IMR-90 (cell line): Measurements from ENCODE around the gene ZNF597. TPM values are rescaled to one million over a fixed set of nuclear protein-coding genes. Genes with fewer than 3 reads are reported as not detected.

Source experiments
- ATAC-seq: fragments of 200-7000 bp; cut with Tn5 transposase; 2 replicates; pipeline ENCODE4 v1.9.1; 2020; ENCODE audit warnings: low read depth, mild to moderate bottlenecking, moderate library complexity
- BruUV-seq: library from RNA; stranded (reverse); fragments of 400-500 nt; replicated peaks from 2 replicates; lab custom pipeline; 2021; lab: Mats Ljungman, UMichigan
- CTCF ChIA-PET: fragments of 300-600 bp; formaldehyde crosslinking; extraction: SDS; loops from one replicate; lab custom pipeline; 2021; ENCODE audit warnings: antibody characterized with exemption; lab: Yijun Ruan, JAX
- POLR2A ChIA-PET: fragments of 300-600 bp; sonication (Branson Sonifier 250); formaldehyde crosslinking; loops from one replicate; lab custom pipeline; 2022; ENCODE audit warnings: antibody characterized with exemption; ENCODE audit not compliant: unreplicated experiment; lab: Charles Lee
- DNase-seq: peaks from one replicate; pipeline ENCODE4 v3.0.0; 2013
- H2AFZ ChIP-seq: replicated peaks from 2 replicates; pipeline ENCODE3; 2013; ENCODE audit warnings: low read length, mild to moderate bottlenecking; ENCODE audit not compliant: poor library complexity
- H2AK5ac ChIP-seq: 2 replicates; pipeline ENCODE4 v1.6.1; 2013; ENCODE audit warnings: low read depth, low read length, inconsistent platforms
- H2AK9ac ChIP-seq: replicated peaks from 2 replicates; pipeline ENCODE3; 2013; ENCODE audit warnings: mild to moderate bottlenecking, low read depth, low read length, moderate library complexity; ENCODE audit not compliant: poor library complexity
- H2BK120ac ChIP-seq: 2 replicates; pipeline ENCODE4 v1.6.1; 2013; ENCODE audit warnings: low read depth, low read length, inconsistent platforms
- H2BK15ac ChIP-seq: 3 replicates; pipeline ENCODE4 v1.6.1; 2013; ENCODE audit warnings: low read depth, low read length, inconsistent platforms
- H2BK20ac ChIP-seq: 2 replicates; pipeline ENCODE4 v1.6.1; 2013; ENCODE audit warnings: low read depth, mild to moderate bottlenecking, inconsistent platforms, low read length, moderate library complexity
- H2BK5ac ChIP-seq: 2 replicates; pipeline ENCODE4 v1.6.1; 2013; ENCODE audit warnings: mild to moderate bottlenecking, low read depth, low read length, inconsistent platforms; ENCODE audit not compliant: poor library complexity, severe bottlenecking
- H3K14ac ChIP-seq: replicated peaks from 2 replicates; pipeline ENCODE4 v1.6.1; 2013; ENCODE audit warnings: low read depth, low read length, inconsistent platforms
- H3K18ac ChIP-seq: 2 replicates; pipeline ENCODE4 v1.6.1; 2013; ENCODE audit warnings: low read depth, low read length, control low read depth
- H3K23ac ChIP-seq: 2 replicates; pipeline ENCODE4 v1.6.1; 2013; ENCODE audit warnings: low read depth, low read length, inconsistent platforms
- H3K27ac ChIP-seq: 2 replicates; pipeline ENCODE4 v1.5.1; 2013; ENCODE audit warnings: mild to moderate bottlenecking, control low read depth, low read length; ENCODE audit not compliant: insufficient read depth
- H3K27me3 ChIP-seq: 2 replicates; pipeline ENCODE4 v1.6.1; 2013; ENCODE audit warnings: low read length; ENCODE audit not compliant: control insufficient read depth, insufficient read depth
- H3K36me3 ChIP-seq: 2 replicates; pipeline ENCODE4 v1.6.1; 2013; ENCODE audit warnings: low read length, mixed read lengths; ENCODE audit not compliant: control insufficient read depth, insufficient read depth
- H3K4ac ChIP-seq: 2 replicates; pipeline ENCODE4 v1.6.1; 2013; ENCODE audit warnings: low read depth, low read length, inconsistent platforms
- H3K4me1 ChIP-seq: 2 replicates; pipeline ENCODE4 v1.6.1; 2013; ENCODE audit warnings: low read length, mixed read lengths; ENCODE audit not compliant: control insufficient read depth, insufficient read depth
- H3K4me2 ChIP-seq: 2 replicates; pipeline ENCODE4 v1.6.1; 2013; ENCODE audit warnings: low read depth, mild to moderate bottlenecking, control low read depth, low read length, moderate library complexity
- H3K4me3 ChIP-seq: 2 replicates; pipeline ENCODE4 v1.5.1; 2013; ENCODE audit warnings: low read depth, mild to moderate bottlenecking, control low read depth, low read length, moderate library complexity; ENCODE audit not compliant: insufficient read depth
- H3K56ac ChIP-seq: 2 replicates; pipeline ENCODE4 v1.6.1; 2013; ENCODE audit warnings: low read length, inconsistent platforms; ENCODE audit not compliant: insufficient read depth; ENCODE audit errors: extremely low read depth
- H3K79me1 ChIP-seq, 2 experiments: 2 replicates each; pipeline ENCODE4 v1.6.1; 2013; ENCODE audit warnings: low read length in 2 of 2, inconsistent platforms in 1 of 2, low read depth in 1 of 2
- H3K9ac ChIP-seq: 2 replicates; pipeline ENCODE4 v1.6.1; 2013; ENCODE audit warnings: low read depth, low read length, control low read depth
- H3K9me1 ChIP-seq: 2 replicates; pipeline ENCODE4 v1.6.1; 2013; ENCODE audit warnings: low read length, inconsistent platforms; ENCODE audit not compliant: insufficient read depth
- H3K9me3 ChIP-seq: 2 replicates; pipeline ENCODE4 v1.6.1; 2013; ENCODE audit warnings: low read length; ENCODE audit not compliant: control insufficient read depth, insufficient read depth
- H4K20me1 ChIP-seq: 2 replicates; pipeline ENCODE4 v1.6.1; 2013; ENCODE audit warnings: low read length, inconsistent platforms; ENCODE audit not compliant: insufficient read depth
- H4K5ac ChIP-seq: 2 replicates; pipeline ENCODE4 v1.6.1; 2013; ENCODE audit warnings: mild to moderate bottlenecking, low read depth, low read length, control low read depth
- H4K8ac ChIP-seq, 2 experiments: 2 replicates each; pipeline ENCODE4 v1.6.1; 2013; ENCODE audit warnings: low read depth in 2 of 2, low read length in 2 of 2, control low read depth in 1 of 2, inconsistent platforms in 1 of 2
- H4K91ac ChIP-seq: 2 replicates; pipeline ENCODE4 v1.6.1; 2013; ENCODE audit warnings: low read depth, low read length, inconsistent platforms; ENCODE audit not compliant: insufficient read depth
- FOS ChIP-seq: fragments of 150-350 bp; IDR thresholded peaks from 2 replicates; pipeline ENCODE4 v1.6.1; 2016; ENCODE audit warnings: low read depth, low read length
- MAFK ChIP-seq: IDR thresholded peaks from 2 replicates; pipeline ENCODE4 v1.6.1; 2012; ENCODE audit warnings: low read depth, low read length, improper control_type of control experiment
- WGBS, 2 experiments: methylation state at CpG; one replicate each; pipeline versions ENCODE4 v1.1.5 to v1.1.7; 2013; ENCODE audit warnings: missing lambda C conversion rate in 2 of 2; ENCODE audit not compliant: insufficient read length in 1 of 2; ENCODE audit errors: extremely low coverage in 2 of 2; 5-methylcytosine and 5-hydroxymethylcytosine counted together
- dilution Hi-C: fragments of 300-500 bp; cut with HindIII; formaldehyde crosslinking; loops from one replicate; pipeline ENCODE4 v1.14.3; 2018; ENCODE audit warnings: low sequenced_read_pairs; ENCODE audit not compliant: unreplicated experiment
- in situ Hi-C: fragments of 300-500 bp; cut with MboI; formaldehyde crosslinking; loops from 3 replicates; pipeline ENCODE4 v1.14.3; 2019; ENCODE audit warnings: low sequenced_read_pairs, inconsistent platforms, mixed read lengths
- intact Hi-C: fragments of 100-400 bp; cut with micrococcal nuclease; formaldehyde crosslinking; loops from 2 replicates; pipeline ENCODE4 v1.10.0; 2022
- polyA plus RNA-seq, 3 experiments: library from polyadenylated mRNA; depleted of rRNA; stranded (reverse); fragments of >200 nt; gene quantifications; 2 replicates each; pipeline ENCODE4 v1.2.3, GENCODE V29; 2012; ENCODE audit warnings: low replicate concordance in 1 of 3
- total RNA-seq: library from RNA; depleted of rRNA; stranded (reverse); fragments of >200 nt; gene quantifications from 2 replicates; pipeline ENCODE4 v1.2.3, GENCODE V29; 2012

The ZNF597 gene
- total and polyA plus RNA-seq, 2 of the 4 experiments (the other 2 are of a cell fraction): 0.91 to 3.0 TPM

- Histone ChIP-seq H2AK9ac (no peak overlapping the region), H3K4me2 (no peak overlapping the region), H3K9ac (no peak overlapping the region), H4K8ac (no peak overlapping the region), H2BK5ac (no peak overlapping the region), H2BK20ac (no peak overlapping the region), H3K14ac (no peak overlapping the region), H4K20me1 (peaks cover 98% of the 10 kb centered on the region), H3K23ac (no peak overlapping the region), H3K4ac (no peak overlapping the region), H3K36me3 (peaks cover 13% of the 10 kb centered on the region), H3K79me1 (peaks cover 18 to 89% of the 10 kb centered on the region in 2 experiments), H3K27ac (no peak overlapping the region), H2BK120ac (no peak overlapping the region), H3K56ac (no peak overlapping the region), H4K5ac (no peak overlapping the region), H3K4me1 (peaks cover 4% of the 10 kb centered on the region; the same call in 1 of the 2 replicates), H3K18ac (no peak overlapping the region), H3K4me3 (no peak overlapping the region), H4K91ac (no peak overlapping the region), H2AK5ac (no peak overlapping the region), H3K27me3 (no peaks in the 10 kb centered on the region), H2BK15ac (no peak overlapping the region), H3K9me3 (no peaks in the 10 kb centered on the region), H3K9me1 (peaks cover 26% of the 10 kb centered on the region), H2AFZ (no peak overlapping the region)
- dilution Hi-C loops (no loop called here), intact Hi-C loops (no loop called here), in situ Hi-C loops (no loop called here)
- 94% methylated on average over 2 of the region's 7 CpGs; no CpG with 5 or more reads in 1 of the 2 experiments for WGBS, 2 experiments
- DNase-seq (no peak), ATAC-seq (no peak)
- CTCF ChIA-PET: no interaction called here
- POLR2A ChIA-PET: no interaction called here
- no TSS peak for BruUV-seq
- TF ChIP-seq MAFK (no peak), FOS (no peak)
Measured at GRCh38 chr16:3469736-3470135, 26.4 kb upstream of the ZNF597 start.
